NCI-H146 treated with DMSO at 0.1 percent for 48 hours (cell line): ENCODE data around the gene SCRN1.

ENCODE experiments used
- DNase-seq: peaks from one replicate; lab custom pipeline; 2025; ENCODE audit not compliant: unreplicated experiment; lab: John Stamatoyannopoulos, UW

Gene SCRN1

DNA sequence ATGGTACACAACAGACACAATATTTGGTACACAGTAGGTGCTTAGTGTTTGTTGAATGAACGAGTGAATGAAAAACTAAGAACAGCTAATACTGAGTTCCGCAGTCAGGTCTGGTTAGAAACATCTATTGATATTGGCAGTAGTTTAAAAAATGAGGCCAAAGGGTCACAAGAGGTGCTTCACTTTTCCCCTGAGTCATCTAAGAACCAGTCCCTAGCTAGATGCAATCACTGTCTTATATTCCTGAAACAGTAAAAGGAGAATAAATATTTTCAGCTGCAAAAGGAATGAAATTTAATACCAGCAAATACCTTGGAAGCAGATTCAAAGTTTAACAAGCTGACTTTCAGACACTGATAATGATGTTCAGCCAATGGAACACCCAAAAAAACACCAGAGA lies 54.5 kb downstream of the SCRN1 start:
- DNase-seq, result no peak

DNA sequence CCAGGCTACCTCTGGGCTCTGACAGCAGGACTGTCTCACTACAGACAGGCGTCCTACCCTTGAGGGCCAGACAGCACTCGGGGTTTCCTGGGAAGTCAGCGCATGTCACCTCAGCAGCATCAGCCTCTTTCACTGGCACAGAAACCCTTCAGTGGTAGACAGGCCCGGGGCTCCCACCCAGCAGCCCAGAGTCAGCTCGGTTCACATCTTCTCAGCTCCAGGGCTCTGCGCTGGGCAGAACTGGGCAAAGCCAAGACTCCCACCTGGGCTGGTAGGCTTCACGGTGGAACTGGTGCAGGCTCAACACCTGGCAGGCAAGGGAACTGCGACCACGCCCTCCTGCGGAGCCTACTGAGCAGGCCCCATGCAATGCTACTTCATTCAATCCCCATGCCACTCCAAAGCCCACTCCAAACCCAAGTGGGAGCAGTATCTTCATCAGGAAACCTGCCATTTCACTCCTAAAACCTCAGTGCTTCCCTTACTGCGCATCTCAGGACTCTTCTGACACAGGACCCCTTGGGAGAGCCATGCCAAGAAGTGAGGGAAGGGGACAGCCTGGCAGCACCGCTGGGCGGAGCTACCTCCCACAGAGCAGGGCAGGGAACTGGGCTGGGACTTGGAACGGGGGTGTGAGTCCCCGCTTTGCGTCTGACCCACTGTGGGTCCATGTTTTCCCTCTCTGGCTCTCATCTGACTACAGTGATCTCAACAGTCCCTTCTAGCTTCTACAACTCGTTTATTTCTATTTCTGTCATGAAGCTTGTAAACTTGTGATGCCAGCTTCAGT lies 60.4 kb downstream of the SCRN1 start:
- no peak for DNase-seq

DNA sequence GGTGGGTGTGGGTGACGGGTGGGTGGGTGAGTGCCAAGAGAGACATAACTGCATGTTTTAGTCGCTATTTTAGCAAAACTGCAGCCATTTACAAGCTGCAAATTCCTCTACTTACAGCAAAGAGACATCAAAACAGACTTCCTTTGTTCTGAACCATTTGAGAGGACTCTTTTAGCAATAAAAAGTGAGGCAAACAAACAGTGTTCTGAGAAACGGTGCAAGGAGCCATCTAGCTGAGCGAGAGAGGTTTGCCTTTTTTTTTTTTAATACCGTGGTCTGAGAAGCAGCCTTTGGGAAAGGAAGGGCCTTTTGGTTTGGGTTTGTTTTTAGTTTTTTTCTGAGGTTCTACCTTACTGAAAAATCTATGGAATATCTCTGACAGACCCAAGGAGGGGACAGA lies 62.9 kb downstream of the SCRN1 start:
- DNase-seq, result no peak

DNA sequence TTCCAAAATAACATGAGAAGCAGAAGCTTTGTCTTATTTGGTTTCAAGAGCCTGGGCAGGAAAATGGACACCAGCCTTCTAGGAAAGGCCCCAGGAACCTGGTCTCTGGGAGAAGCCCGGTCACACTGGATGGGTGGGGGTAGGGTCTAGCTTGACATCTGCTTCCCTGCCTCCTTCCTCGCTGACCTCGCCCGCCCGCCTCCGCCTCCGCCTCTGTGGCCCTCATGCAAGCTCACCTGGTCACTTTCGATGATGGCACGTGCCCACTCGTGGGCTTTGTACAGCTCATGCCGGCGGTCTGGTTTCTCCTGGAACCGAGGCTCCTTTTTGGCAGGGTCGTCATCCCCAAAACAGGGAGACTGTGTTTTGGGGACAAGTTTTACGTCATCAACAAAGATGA lies 63.4 kb downstream of the SCRN1 start:
- no peak for DNase-seq

DNA sequence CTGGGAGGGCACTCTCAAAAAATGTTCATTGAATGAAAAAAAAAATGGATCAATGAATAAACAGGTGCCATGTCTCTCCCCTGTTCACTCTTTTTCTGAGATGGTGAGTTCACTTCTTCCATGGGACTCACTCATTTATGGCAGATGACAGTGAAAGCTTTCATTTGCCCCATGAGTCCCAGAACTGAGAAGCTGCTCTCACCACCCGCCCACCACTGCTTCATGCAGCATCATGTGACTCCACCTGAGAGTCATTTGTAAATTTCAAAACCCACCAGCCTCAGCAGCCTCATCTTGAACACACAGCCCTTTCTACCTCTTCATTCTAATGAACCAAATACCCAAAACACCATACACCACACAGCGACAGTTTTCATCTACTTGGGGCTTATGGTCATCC lies 64.9 kb downstream of the SCRN1 start:
- no peak for DNase-seq

DNA sequence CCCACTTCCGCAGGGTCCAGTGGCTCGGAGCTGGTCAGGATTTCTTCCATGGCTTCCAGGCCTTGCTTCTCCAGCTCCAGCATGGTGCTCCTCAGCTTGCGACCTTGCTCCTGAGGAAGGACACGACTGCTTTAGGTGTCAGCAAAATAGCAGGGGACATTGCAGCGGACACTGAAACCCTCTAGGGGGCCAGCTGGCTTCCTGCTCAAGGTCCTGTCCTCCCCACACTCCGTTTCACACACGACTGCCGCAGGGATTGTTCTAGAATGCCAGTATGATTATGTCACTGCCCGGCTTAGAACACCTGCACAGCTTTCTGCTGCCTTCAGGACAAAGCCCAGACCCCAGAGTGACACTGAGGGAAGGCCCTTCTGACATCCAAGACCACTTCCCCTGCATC lies 65.6 kb downstream of the SCRN1 start:
- no peak for DNase-seq

DNA sequence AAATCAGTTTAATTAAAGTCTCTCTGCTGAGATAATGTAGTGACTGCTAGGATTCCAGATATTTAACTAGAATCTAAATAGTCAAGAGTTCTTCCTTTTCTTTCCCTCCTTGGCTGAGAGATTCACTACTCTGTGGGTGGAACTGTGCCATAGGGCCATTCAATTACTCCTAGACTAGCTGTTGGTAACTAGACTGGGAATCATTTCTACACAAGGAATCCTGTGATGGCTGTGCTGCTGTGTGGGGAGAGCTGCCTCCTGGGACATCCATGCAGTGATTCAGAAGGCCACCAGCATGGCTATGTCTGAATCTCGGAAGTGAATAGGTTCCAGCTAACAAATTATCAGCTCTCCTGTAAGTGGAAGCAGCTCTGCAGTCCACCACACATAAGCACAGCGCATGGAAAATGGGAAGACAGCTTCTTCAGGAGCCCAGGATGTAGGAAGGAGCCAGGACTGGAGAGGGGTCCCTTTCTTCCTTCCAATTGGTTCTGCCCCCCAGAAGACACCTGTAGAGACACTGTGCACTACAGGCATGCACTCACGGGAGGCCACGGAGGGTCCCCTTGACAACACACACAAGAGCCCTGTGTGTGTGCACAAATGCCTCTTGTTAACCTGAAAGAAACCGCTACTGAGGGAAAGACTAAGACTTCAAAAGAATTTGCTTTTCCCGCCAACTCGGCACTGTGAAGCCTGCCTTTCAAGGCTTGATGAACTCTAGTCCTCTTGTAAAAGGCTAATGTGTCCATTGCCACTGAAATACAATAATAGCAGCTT lies 66.5 kb downstream of the SCRN1 start:
- DNase-seq, result no peak

DNA sequence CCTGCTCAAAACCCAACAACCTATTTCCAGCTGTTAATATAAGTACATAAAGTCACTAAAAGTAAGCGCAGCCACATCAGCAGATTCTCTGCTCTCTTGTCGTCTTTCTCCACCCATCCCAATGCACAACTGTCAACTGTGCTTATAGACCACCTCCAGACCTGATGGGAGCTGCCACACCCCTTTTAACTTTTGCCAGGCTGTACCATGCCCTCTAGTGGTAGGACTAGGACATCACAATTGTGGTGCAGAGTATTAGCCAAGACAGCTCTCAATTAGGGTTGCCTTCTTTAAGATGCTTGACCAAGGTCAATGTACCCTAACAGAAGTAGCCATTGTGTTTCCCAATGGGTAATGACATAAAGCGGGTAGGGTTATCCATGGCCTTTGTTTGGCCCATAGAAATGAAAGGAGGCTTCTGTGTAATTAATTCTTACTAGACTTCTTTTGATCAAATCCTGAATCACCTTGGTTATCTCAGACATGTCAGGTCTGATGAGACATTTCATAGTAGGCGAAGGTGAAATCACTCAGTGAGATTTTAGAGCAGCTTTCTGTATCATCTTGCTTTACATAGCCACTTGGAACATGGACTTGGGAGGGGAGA lies 68.1 kb downstream of the SCRN1 start:
- DNase-seq, result peak; percentile 32

DNA sequence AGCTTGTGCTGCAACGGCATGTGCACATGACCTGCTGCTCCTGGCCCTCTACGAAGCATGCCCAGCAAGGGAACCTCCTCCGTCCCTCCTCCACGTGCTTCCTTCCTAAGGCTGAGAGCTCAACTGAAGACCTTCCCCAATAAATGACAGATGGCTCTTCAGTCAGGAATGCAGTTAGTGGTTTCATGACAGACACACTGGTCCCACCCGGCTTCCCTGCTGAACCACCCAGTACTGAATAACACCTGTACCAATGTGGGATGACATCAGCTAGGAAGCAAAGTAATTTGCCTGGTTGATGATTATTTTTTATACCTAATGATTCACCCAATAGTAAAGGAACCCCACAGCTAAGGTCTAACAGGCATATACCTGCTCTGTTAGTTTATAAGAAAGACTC lies 69.1 kb downstream of the SCRN1 start:
- no peak for DNase-seq

DNA sequence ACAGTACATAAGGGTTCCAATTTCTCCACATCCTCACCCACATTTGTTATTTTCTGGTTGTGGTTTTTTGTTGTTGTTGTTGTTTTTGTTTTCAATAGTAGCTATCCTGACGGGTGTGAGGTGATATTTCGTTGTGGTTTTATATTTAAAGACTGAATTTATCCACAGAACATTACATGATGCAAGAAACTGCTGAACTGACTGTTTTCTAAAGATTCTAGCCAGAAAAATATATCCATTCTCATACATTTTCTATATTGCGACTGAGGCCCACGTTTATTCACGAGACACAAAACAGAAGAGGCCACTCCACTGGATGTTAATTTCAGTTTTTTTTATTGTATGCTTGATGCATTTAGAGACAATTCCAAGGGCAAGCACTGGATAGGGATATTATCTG lies 69.8 kb downstream of the SCRN1 start:
- no peak for DNase-seq

DNA sequence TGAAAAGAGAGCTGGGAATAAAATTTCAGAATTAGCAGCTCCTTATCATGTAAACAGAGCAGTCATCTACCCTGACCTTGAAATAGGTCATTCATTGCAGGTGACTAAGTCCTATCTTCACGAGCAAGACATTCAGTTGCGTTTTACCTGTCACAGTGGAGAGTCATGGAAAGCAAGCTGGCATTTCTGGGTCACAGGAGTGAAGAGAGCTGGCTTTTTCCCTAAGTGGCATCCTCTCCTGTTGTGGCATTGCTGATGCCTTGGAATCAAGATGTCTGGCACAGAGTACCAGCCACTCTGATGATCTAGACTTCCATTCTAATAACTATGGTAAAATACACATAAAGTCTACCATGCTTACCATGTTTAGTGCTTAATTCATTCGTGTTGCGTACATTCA lies 70.8 kb downstream of the SCRN1 start:
- DNase-seq, result no peak

DNA sequence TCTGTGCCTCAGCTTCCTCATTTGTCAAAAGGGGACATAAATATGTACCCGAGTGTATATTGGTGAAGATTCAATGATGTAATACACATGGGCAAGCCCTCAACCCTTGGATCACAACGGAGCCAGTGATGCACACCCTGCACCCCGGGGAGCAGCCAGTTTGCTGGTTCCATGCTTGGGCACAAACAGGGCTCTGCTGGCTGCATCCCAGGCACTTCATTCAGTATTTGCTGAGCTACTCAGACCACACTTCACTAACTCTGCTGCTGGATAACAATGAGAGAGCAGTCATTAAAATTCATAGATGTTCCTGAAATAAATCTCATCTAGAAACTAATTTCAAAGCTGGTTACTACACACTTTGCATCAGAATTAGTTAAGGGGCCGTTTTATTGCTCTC lies 72.0 kb downstream of the SCRN1 start:
- no peak for DNase-seq

DNA sequence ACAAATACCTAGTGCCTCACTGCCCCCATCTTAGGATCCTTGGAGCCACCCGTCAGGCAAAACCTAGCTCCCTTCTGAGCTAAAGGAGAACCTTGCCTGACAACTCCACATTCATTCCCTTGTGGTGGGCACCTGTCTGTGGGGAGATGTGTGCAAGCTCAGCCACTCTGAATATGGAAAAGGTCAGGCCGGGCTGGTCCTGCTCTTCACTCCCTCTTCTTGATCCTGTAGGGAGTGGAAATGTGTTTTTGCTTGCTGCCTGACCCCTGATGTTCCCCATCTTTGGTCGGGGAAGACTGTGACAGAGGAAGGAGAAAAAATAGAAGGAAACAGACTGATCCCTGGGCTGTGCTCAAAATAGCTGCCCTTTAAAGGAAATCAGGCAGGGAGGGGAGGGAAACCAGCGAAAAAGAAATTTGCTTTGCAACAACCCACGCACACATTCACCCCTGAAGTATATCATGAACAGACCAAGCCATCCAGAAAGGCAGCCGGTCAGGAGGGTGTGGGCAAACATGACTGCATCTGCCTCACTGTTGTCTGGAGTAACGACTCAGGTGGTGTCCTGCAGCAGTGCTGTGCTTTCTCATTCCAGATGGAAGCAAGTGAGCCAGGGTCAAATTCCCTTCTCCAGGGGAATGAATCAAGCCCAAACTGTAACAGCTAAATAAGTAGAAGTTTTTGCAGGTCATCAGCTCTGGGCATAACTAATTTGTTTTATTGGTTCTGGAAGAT lies 74.0 kb downstream of the SCRN1 start:
- no peak for DNase-seq

DNA sequence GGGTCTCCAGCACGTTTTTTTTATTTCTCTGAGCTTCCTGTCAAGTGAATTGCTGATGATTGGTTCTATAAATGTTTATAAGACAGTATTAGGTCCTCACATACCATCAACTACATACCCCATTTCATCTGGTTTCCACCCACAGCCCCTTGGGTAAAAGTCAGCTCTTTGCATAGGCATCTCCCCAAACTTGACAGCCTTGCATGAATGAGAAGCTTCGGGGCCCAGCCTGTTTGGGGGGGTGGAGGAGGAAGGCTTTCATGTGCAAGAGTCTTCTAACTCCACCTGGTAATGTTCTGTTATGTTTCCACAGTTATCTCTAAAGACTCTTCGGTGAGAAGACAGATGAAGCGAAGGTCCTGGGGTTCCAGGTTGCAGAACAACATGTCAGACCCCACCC lies 75.4 kb downstream of the SCRN1 start:
- DNase-seq, result no peak

DNA sequence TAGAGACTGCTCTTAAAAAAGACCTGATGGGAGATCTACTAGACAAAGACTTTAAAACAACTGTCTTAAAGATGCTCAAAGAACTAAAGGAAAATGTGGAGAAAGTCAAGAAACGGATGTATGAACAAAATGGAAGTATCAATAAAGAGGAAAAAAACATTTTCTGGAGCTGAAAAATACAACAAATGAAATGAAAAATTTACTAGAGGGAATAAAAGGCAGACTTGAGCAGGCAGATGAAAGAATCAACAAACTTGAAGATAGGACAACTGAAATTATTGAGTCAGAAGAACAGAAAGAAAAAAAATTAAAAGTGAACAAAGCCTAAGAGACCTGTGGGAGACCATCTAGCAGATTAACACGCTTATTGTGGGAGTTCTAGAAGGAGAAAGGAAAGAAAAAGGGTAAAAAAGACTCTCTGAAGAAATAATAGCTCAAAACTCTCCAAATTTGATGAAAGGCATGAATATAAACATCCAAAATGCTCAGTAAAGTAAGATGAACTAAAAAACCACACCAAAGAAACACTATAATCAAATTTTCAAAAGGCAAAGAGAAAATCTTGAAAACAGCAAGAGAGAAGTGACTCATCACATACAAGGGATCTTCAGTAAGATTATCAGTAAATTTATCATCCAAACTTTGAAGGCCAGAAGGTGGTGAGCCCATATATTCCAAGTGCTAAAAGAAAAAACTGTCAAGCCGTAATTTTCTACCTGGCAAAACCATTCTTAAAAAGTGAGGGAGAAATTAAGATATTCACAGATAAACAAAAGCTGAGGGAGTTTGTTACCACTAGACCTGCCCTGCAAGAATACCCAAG lies 83.2 kb downstream of the SCRN1 start:
- DNase-seq, result no peak

DNA sequence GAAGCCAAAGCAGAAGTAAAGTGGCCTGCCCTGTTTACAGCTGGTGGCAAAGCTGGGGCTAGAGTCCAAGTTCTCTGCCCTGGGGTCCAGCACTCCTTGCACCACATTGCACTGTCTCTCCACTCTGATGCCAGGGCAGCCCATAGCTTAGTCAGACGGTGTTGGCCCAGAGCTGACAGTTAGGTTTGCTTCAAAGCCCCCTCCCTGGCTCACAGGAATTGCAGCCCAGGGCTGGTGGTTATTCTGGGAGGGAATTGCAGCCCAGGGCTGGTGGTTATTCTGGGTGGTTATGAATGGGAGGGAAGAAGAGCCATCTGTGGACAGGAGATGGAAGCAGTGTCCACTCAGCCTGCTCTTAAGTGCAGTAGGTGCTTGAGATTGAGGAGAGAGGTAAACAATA lies 88.9 kb downstream of the SCRN1 start:
- no peak for DNase-seq

DNA sequence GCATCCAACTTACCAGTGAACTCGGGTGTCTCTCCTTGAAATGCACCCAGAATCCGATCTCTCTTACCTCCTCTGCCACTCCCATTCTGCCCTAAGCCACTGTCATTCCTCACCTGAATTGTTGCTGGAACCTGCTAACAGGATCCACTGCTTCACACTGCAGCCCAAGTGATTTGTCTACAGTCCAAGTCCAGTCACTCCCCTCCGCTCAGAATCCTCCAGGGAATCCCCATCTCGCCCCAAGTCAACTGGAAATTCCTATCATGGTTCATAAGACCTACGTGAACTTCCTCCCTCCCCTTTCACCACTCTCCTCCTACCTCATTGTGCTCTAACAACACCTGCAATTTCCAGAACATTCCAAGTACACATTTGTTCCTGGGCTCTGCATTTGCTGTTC lies 91.3 kb downstream of the SCRN1 start:
- DNase-seq, result no peak

DNA sequence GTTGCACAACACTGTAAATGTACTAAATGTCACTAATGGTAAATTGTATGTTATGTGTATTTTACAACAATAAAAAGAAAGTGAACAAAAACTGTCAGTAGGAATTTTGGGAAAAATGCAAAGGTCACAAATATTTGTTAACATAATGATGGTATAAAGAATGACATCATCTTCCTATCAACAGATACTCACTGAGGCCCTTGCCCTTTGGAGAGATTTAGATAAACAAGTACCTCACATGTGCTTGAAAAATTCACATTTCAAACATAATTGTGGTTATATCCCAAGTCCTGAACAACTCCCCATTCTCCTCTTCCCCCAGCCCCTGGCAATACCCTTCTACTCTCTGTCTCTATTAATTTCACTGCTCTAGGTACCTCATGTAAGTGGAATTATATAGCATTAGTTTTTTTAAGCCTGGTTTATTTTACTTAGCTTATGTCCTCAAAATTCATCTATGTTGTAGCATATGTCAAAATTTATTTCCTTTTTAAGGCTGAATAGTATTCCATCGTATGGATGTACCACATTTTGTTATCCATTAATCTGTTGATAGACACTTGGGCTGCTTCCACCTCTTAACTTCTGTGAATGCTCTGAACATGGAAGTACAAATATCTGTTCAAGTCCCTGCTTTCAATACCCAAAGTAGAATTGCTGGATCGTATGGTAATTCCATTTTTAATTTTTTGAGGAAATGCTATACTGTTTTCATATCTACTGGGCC lies 92.8 kb downstream of the SCRN1 start:
- no peak for DNase-seq

DNA sequence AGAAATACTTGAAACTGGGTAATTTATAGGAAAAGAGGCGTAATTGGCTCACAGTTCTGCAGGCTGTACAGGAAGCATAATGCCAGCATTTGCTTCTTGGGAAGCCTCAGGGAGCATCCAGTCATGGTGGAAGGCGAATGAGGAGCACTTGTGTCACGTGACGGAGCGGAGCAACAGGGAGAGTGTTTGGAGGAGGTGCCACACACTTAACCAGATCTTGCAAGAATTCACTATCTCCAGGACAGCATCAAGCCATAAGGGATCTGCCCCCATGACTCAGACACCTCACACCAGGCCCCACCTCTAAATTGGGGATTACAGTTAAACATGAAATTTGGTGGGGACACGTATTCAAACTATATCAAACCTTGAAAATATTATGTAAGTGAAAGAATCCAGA lies 94.0 kb downstream of the SCRN1 start:
- DNase-seq, result no peak

DNA sequence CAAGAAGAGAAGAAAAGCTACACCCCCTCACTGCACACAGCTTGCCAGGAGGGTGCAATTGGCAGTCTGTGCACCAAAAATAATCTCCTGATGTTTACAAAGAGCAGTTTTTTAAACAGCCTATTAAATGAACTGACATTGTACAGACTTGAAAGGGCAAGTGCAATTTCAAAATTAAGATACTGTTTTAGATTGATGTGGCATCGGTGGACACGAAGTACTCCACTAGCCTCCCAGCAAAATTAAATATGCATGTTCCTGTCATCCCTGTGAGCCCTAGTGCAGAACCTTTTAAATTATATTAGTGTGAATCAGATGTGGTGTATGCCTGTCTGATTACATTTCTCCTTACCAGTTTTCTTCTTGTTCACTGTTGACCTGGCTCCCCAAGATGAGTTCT lies 95.3 kb downstream of the SCRN1 start:
- DNase-seq, result no peak
